ENCODE measurements around the gene AOPEP.

AOPEP gene

DNA sequence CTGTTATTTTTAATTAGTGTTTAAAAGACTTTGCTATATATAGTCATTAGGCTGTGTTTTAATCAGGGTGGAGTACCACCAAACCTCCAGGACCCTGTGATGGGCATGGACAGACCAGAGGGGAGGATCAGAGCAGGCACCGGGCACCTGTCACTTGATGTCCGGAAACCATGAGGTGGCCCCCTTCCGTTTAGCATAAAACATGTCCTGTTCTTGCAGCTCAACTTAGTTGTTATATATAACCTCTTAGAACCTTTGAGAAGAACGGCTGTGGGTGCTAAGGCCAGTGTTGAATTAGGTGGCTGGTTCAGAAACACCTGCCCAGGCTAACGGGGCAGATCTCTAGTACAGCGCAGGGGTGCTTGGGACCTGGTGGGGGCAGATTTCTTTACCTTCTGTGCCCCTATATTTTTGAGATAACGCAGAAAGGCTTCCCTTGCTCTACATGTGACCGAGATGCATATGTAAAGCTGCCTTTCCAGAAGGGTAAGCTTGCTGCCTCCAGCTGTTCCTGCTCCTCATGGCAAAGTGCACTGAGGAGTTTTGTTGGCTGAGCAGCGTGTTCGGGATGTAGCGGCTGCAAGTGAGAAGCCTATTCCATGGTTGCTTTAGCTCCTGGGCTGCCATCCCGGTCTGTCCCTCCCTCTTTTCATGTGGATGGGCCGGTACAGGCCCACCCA is 335.6 kb downstream of the AOPEP start:
- no peak for DNase-seq (ENCODE audit: low read depth, low spot score)

DNA sequence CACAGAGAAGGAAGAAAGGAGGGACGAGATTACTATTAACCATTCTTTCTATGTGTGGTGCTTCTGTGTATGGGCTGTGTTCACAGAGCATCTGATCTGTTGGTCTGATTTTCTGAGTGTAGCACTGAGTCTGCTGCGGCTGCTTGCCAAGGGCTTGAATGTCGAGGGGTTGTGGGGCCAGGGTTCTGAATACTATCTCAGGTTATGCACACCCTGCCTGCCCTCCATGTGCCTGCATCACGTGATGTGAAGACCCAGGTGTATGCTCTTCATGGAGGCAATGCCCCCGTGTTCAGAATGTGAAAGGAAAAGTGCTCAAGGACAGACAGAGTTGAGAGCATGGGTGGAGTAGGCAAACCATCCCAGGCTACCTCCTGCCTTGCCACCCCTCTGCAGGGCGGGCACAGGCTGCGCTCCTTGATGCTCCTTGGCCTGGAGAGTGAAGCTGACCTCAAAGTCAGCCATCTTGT is 336.1 kb downstream of the AOPEP start:
- DNase-seq (ENCODE audit: low read depth, low spot score) = no peak

DNA sequence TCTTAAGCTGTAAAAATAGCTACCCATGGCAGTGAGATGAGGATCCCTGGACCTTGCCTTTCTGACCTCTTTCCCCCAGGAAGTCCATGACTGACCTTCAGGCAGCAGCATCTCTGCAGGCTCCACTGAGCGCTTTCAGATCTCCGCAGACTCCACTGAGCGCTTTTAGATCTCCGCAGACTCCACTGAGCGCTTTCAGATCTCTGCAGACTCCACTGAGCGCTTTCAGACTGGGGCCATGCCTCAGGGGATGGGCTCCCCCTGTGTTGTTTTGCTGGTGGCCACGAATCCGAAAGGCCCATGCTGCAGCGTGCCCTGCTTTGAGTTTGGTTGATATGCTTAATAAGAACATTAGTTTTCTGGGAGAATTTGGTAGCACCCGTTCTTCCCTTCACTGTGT is 336.8 kb downstream of the AOPEP start:
- no peak for DNase-seq (ENCODE audit: low read depth, low spot score)

DNA sequence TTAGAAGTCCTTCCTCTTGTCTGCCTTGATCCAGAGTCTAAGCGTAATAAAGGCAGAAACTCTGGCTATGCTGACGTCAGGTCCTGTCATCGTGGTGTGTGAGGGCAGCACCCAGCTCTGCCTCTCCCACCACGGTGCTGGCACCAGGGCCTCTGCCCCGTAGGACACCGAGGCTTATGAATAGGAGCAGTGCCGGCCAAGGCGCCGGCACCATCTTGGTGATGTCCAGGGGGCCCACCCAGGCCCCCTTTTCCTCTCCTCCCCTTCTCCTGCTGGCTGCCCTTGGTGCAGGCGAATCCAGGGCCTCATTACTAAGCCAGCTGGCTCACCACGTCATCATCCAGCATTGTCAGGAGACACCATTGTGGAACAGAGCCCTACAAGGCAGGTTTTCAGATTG is 338.7 kb downstream of the AOPEP start:
- DNase-seq (ENCODE audit: low read depth, low spot score) = no peak

DNA sequence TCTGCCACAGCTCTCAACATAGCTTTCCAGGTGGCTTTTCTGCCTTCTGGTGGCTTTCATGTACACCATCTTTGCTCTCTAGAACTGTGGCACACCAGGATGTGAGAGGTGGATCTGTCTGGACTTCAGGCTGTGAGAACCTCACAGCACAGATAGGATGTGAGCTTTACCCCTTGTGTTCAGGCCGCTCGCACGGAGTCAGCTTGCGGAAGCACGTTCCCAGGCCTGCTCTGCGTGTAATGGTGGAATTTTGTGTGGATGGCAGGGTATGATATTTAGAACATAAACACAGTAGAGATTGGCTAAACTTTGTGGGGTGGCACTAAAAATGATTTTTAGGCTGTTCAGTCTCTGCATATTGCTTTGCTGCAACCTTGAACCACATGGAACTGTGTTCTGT is 340.6 kb downstream of the AOPEP start:
- no peak for DNase-seq (ENCODE audit: low read depth, low spot score)

DNA sequence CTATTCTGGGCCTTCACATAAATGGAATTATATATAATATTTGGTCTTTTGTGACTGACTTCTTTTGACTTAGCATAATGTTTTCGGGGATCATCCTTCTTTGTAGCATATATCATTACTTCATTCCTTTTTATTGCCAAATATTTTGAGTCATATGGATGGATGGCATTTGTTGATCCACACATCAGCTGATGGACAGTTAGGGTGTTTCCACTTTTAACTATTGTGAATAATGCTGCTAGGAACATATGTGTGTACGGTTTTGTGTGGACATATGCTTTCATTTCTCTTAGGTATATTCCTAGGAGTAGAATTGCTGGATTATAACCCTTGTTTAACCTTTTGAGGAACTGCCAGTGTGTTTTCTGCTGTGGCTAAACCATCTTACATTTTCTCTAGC is 341.4 kb downstream of the AOPEP start:
- DNase-seq (ENCODE audit: low read depth, low spot score) = no peak

DNA sequence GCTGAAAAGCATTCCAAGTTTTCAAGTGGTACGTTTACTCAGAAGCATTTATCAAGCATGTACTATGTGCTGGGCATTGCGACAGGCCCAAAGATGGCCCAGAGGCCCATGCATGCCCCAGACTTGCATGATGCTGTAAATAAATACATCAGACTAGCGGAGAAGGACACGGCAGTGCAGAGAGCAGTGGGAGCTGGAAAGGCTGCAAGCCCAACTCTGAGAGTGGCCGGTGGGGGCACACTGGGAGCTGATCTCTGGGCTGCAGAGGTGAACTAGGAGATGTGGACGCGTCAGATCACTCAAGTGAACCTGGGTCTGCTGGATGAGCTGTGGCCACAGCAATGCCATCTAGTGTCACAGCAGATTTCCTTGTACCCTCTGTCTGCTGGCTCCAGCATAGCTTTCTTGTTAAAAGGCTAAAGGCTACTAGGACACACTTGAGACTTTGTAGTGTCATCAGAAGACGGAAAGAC is 344.1 kb downstream of the AOPEP start:
- DNase-seq (ENCODE audit: low read depth, low spot score) = no peak

DNA sequence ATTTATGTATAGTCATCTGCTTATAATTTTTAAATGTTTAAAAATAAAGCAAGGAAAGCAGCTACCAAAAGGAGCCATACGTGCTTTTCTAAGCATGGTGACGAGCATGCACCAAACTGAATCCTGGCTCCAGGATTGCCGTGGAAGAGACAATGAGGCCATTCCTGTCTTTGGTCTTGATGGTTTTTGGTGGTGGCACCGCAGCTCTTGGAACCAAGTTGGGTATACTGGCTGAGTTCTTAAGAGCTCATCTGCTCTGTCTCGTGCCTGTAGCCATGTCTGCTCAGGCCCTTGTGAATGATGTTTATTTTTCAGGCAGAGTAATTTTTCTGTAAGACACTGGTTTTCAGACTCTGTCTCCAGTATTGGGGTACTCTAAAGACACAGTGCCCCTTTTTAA is 345.0 kb downstream of the AOPEP start:
- DNase-seq (ENCODE audit: low read depth, low spot score) = no peak

DNA sequence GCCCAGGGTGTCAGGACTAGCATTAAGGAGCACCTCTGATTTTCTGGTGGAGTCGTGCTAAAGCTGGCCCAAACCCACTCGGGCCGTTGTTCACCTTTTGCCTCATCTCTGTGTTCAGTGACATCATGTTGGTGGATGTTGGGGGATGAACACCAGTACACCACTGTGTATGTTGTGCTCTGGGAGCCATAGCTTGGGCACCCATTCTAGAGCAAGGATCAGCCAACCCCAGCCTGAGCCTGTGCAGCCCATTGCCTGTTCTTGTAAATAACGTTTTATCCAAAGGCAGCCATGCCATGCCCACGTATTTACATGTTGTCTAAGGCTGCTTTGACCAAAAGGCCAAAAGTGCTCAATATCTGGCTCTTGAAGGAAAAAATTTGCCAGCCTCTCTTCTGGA is 345.4 kb downstream of the AOPEP start:
- DNase-seq (ENCODE audit: low read depth, low spot score) = no peak

DNA sequence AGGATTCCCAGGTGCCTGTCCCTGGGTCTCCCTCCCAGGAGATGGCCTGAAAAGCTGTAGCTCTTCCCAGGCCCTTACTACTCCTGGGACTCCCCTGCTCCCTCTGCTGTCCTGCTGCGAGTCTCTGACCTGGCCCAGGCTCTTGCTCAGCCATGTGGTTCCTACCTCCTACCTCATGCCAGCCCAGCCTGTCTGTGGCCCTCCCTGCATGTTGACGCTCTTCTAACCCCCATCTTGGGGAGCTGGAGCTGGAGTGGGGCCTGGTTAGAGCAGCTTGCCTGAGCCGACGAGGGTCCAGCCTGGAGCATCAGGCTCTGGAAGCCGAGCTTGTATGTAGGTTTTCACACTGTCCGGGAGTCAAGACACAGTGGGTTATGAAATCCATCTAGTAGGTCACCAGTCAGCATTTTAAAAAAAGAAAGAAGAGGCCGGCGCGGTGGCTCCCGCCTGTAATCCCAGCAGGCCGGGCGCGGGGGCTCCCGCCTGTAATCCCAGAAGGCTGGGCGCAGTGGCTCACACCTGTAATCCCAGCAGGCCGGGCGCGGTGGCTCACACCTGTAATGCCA is 346.6 kb downstream of the AOPEP start:
- no peak for DNase-seq (ENCODE audit: low read depth, low spot score)

DNA sequence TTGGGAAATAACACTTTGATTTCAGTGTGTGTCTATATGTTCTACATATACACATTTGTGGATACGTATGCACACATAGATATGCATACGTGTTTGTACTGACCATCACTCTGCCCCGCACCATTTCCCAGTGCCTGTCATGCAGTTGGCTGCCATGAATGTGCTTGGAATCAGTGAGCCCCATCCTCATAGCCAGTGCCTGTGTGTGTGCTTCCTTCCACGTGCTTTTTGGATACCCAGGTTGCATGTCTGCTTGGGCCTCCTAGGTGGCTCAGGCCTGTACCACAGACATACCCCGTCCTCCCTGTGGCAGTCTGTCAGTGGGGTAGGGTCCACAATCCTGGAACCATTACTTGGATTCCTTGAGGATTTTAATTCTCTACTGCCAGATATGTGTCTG is 347.4 kb downstream of the AOPEP start:
- no peak for DNase-seq (ENCODE audit: low read depth, low spot score)

DNA sequence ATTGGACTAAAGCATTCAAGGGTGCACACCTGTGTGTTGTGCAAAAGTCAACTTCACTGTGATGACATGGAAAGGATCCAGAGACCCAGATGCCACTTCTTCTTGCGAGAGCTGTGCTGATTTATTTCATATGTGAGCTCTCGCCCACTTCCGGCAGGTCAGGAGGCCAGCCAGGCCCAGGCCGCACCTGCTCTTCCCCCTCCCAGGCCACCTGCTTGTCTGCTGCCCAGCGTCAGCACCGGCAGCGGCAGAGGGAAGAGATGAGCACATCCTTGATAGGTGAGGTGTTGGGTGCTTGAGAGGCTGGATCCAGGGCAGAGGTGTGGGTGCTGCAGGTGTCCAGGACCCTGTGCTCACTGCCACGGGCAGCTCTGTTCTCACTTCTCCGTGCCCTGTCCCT is 348.1 kb downstream of the AOPEP start:
- no peak for DNase-seq (ENCODE audit: low read depth, low spot score)

DNA sequence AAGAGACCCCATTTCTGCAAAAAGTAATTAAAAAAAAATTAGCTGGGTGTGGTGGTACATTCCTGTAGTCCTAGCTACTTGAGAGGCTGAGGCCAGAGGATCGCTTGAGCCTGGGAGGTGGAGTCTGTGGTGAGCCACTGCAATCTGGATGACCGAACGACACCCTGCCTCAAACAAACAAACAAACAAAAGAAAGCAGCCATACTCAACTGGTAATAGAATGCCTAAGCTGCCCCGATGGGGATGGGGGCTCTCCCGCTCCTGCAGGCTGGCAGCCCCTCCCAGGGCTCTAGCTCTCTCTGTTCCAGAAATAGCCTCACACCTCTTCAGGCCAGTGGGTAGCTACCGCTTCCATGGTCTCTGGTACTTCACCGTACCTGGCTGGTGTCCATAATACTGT is 349.2 kb downstream of the AOPEP start:
- DNase-seq (ENCODE audit: low read depth, low spot score) = no peak

DNA sequence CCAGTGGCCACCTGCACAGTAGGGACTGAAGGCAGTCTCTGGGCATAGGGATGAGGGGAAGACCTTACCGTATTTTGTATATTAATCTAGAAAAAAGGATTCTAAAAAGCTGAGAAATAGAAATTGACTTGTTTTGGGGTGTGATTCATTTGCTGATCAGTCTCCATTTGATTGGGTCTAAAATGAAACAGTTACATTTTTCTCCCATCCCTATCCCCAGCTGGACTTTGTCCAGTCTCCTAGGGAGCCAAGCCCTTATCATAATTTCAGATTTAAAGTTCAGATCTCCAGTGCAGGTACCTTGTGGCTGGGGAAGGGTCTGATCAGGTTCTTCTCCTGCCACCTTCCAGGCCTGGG is 350.2 kb downstream of the AOPEP start:
- DNase-seq (ENCODE audit: low read depth, low spot score) = no peak

DNA sequence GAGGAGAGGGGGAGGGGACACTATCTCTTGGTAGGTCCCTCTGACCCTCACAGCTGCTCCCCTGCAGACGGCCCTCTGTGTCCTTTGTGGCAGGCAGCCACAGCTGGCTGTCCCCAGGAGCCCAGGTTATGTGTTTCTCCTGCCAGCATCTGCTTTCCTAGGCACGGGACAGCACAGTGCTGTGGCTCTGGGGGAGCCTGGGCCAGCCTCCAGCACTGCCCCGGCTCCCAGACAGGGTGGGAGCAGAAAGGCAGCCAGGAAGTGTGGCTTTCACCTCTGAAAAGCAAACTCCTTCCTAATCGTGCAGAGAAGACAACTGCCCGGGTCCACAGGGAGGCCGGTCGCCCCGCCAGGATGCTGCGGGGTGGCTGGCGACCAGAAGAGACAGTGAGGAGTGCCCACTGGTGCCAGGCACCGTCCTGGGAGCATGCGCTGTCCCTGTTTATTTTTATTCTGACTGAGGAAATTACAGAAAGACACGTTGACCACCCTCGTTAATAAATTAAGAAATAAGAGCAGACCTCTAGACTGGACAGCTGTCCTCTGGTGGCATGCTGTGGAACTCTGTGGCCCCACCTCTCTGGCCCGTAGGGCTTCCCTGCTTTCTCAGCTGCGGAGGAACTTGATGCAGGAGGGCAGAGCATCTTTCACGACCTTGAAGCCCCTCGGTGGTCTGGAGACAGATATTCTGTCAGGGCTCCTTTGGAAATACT is 350.7 kb downstream of the AOPEP start:
- no peak for DNase-seq (ENCODE audit: low read depth, low spot score)

DNA sequence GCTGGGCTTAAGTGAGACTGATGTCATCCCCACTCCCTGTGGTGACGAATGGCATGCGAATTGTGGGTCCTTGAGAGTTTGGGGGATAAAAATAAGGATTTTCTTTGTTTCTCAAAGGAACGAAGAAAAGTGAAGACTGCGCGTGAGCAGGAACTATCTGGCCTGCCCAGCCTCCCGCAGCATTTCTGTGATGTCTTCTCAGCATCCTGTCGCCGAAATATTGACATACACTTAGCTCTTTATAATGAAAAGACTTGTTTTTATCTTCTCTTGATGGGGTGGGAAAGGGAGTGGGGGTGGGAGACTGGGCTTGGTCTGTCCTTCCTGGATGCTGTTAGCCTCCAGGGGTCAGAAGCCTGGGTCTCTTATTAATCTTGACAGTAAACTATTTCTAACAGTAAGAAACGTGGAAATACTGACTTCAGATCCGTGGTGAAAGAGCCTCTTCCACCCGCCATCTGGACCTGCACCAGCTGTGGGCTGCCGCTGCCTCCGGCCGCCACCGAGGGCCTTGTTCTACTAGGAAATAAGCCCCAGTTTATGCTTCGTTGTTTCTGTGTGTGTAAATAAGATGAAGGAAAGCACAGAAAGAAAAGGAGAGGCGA is 351.4 kb downstream of the AOPEP start:
- DNase-seq (ENCODE audit: low read depth, low spot score) = no peak

DNA sequence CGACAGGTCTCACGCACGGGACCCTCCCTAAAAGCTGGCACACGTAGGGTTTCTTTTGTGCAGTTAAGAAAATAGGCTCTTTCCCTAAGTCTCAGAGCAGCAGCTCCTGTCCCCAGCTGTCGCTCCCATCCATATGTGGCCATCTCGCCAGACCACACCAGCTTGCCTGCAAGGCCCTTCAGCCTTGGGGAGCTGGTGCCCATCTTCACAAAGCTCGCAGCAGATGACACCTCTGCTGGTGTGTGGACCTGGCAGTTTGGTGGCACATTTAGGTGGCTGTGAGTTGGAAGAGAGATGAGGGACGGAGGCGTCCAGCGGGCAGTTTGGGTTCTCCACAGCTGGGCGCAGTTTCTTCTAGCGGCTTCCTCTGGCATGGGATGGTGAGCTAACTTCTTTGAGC is 352.0 kb downstream of the AOPEP start:
- no peak for DNase-seq (ENCODE audit: low read depth, low spot score)

DNA sequence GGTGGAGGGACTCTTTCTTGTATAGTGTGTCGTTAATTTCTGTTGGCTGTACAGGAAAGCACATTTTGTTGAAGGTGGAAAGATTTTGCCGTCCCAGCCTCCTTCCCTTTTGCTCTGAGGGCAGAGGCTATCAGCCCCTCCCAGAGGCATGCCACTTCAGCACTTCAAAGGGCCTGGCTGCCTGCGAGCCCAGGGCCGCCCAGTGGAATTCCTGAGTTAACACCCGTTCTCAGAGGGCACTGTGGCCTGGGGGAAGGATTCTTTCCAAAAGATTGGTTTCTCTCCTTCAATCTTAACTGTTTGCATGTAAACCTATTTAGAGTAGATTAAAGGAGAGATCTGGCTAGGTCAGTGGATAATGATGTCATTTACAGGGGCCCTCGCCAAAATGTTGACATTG is 352.4 kb downstream of the AOPEP start:
- no peak for DNase-seq (ENCODE audit: low read depth, low spot score)

DNA sequence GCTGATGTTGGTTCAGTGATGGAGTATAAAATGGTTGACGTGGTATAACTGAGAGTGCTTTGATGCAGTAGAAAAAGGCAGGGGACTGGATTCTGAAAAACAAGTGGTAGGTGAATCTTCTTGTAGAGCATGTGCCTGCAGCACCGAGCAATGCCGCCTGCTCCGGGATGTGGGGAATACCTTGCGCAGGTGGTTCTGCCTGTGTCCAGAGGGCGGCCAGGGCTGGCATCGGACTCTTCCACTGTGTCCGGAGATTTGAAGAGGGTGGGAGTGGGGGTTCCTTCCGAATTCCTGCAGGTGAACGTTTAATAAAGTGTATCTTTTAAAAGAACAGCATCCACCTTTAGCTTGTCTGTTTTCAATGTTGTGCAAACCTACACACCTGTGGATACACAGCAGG is 353.0 kb downstream of the AOPEP start:
- DNase-seq (ENCODE audit: low read depth, low spot score) = no peak

DNA sequence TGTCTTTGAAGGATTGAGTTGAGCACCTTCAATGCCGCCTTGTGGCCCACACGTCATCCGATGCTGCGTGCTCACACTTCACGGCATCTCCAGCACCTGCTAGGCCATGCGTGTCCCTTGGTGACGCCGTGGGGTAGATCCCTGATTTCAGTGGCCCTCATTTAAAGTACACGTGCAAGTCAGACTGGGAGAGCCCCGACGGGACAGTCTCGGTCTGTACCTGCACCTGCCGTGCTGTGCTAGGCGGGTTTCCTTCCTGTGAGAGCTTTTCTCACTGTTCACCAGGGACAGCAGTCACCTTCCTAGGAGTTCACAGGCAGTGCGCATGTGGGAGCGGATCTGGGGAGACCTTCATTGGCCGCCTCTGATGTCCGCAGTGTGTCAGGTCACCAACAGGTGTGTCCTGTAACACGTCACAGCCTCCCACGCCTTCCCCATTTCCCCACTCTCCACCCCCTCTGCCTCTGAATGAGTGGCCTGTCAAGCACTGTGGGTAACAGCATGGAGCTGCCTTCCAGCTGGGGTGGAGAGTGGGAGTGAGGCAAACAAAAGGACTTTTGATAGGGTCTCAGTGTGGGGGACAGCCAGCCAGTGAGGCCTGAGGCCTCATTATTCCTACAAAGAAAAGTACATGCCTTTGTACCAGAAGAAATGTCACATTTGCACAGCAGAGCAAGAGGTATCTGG is 354.6 kb downstream of the AOPEP start:
- no peak for DNase-seq (ENCODE audit: low read depth, low spot score)

DNA sequence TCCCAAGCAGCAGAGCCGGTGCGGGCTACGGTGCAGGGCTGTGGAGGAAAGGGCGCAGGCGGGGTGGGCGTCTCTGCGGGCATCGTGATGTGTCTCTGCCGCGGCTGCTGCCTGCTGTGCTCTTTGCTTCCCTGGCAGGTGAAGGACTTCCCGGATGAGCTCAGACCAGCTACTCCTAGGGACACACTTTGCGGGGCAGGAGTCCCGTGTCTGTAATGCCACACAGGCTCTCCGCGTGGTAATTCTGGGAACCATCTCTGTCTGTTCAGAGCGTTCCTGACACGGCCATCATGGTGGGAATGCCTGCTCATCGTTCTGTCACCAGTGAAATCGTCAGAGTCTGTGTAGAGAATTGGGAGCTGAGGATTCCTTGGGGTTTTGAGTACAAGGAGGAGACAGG is 355.5 kb downstream of the AOPEP start:
- no peak for DNase-seq (ENCODE audit: low read depth, low spot score)

DNA sequence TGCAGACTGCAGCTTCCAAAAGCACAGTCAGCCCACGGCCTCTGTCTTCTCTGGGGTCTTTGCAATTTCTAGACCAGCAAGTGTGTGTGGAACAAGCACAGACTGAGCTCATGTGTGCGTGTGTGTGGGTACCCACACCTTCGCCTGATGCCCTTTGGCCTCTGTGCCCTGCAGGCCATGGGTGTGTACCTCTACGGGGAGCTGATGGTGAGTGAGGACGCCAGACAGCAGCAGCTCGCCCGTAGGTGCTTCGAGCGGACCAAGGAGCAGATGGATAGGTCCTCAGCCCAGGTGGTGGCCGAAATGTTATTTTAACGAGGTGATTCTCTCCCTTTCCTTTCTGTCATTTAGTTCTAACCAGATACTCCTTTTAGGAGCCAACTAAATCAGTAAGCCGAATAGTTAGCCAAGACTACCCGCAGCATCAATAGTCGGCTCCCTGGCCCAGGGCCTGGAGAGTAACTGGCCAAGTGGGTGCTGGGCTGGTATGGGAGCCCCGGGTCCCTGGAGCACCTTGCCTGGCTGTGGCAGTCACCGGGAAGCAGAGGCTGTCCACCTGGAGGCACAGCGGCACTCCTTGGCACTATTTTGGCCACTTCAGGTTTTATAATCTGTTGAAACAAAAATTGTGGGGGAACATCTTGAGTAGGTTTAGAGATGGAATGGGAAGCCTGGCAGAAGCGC is 356.0 kb downstream of the AOPEP start:
- no peak for DNase-seq (ENCODE audit: low read depth, low spot score)

Data from brain pericyte (primary cell).